Transverse colon (tissue), 3 donors: ENCODE results near the gene STK32B.

ENCODE experiments used
- CTCF ChIP-seq, 5 experiments: fragments of 200-600 bp in 3 of 5; fragments of 450-650 bp in 2 of 5; sonication (generic) in 3 of 5; IDR thresholded peaks; 1 replicate in 2 of 5; 2 replicates in 3 of 5; pipeline ENCODE4 v1.5.1; 2016 to 2017; ENCODE audit warnings: antibody characterized with exemption in 5 of 5, inconsistent platforms in 3 of 5, mild to moderate bottlenecking in 2 of 5, moderate library complexity in 1 of 5
- EP300 ChIP-seq: sonication (generic); formaldehyde crosslinking; IDR thresholded peaks from one replicate; pipeline ENCODE4 v1.6.1; 2017; ENCODE audit warnings: antibody characterized with exemption, low read depth

GRCh38 chr4:5030927-5031326, 20.4 kb upstream of the STK32B start:
- TF ChIP-seq CTCF (IDR thresholded peaks at IDR 0.05) = no peak
- TF ChIP-seq EP300 = no peak
